DLD1 (cell line): ENCODE data around the gene RIT1.

Source experiments
- in situ Hi-C: cut with HindIII; loops from 2 replicates; pipeline ENCODE4 v1.10.0; 2017; ENCODE audit warnings: low sequenced_read_pairs

Gene RIT1

DNA sequence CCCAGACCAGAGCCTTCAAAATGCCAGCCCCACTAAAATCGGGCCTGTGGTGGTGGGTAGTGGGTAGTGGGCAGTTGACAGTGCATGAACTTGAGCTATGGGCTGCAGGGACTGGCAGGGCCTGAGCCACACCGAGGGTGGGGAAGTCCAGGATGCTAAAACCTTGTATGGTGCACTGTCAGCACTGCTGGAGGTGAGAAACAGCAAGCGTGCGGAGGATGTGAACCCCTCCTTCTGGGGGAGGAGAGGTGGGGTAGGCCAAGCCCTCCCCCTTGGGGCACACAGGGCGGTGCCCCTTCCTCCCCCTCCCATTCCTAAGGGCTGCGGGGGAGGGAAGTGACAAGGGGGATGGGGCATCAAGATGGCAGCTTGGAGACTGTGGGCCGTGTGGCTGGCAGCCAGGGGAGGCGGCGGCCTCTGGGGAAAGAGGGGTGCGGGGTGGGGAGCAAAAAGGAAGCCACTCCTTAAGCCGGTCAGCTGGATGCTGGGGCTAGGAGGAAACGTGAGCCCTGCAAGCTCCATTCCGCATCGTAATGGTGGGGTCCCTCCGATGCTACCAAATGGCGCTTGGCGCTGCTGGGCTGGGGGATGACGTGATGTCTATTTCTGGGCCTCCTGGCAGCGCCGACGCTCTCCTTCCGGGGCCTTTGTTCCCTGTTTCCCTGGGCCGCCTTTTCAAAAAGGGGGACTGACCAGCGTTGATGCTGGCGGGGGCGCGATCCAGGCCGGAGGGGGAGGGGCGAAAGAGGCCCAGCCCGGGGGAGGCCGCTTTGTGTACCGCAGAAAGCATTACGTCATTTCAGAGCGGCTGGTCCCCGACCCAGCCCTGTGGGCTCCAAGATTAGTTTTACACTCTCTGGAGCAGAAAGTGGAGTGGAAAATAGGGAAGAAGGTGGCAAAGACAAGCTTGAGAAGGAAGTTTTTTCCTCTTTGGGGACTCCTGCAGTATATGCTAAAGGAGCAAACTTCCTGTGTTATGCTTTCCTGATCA lies 51.0 kb downstream of the RIT1 start:
- in situ Hi-C loops, result no loop called here

DNA sequence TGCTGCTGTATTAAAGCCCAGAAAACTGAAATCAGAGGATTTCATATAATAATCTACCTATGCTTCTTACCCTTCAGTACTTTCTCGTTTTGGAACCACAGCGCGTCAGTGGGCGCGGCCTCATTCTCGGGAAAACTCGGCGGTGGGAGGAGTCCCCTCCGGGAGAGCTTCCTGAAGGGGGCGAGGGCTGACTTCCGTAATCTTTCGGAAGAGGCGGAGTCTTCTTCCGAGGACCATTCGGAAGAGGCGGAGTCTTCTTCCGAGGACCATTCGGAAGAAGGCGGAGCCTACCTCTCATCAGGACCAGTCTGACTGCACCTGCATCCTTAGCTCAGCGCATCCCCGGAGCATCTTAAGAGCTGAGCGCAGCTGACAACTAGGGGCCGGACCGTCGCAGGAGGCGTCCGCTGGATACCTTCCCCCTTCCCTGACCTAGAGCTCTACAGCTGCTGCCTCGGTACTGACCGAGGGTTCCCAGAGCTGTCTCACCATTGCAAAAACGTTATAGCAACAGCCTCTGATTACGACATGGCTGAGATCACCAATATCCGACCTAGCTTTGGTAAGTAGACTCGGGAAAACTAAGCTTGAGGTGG lies 51.8 kb downstream of the RIT1 start, which contains the start of gene SYT11:
SYT11 (plus strand) TSS at position 334 of the 596 bp plus-strand sequence; CDS start at position 529, 195 bp downstream.
- in situ Hi-C loops, result no loop called here

DNA sequence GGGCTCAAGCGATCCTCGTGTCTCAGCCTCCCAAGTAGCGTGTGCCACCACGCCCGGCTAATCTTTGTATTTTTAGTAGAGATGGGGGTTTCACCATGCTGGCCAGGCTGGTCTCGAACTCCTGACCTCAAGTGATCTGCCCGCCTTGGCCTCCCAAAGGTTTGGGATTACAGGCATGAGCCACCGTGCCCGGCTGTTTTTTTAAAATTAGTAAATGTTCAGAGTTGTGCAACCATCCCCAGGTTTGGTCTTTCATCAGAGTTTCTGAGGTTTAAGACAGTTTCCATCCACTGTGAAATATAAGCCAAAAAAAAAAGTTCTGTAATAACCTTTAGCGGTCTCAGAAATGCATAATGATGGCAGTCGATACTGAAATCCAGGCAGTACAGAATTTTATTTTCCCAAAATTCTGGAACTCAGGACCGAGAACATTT lies 52.3 kb downstream of the RIT1 start:
- in situ Hi-C loops, result no loop called here

DNA sequence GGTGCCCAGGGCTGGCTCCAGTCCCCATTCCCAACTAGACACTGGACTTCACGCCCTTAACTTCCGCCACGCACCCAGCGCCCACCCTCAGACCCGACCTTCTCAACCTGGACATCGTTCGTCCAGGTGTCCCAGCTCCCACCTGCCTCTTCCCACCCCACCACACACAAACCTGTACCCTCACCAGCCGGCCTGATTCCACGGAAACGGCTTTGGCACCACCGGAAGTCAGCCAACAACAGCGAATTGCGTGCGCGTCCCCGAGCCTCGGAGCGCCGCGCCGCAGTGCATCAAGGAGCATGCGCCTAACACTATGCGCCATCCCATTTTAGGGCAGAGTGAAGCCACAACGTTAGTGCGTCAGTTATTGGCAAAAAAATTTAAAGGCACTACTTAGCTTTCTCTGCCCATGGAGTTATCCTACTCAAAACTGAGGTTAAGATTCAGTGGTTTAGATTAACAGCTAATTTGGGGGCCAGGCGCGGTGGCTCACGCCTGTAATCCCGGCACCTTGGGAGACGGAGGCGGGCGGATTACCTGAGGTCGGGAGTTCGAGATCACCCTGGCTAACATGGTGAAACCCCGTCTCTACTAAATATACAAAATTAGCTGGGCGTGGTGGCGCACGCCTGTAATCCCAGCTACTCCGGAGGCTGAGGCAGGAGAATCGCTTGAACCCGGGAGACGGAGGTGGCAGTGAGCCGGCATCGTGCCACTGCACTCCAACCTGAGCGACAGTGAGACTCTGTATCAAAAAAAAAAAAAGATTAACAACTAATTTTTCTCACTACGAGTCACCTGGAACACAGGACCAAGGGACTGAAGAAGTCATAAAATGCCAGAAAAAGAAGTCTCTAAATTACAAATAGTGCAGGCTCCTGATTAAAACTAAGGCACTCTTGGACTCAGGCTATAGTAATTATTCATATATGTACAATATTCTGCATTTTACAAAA lies 53.9 kb downstream of the RIT1 start, which contains the start of gene GON4L:
GON4L (minus strand) TSS at position 240 of the 956 bp plus-strand sequence. CDS start 3,434 bp downstream, outside the sequence.
- in situ Hi-C loops, result no loop called here

DNA sequence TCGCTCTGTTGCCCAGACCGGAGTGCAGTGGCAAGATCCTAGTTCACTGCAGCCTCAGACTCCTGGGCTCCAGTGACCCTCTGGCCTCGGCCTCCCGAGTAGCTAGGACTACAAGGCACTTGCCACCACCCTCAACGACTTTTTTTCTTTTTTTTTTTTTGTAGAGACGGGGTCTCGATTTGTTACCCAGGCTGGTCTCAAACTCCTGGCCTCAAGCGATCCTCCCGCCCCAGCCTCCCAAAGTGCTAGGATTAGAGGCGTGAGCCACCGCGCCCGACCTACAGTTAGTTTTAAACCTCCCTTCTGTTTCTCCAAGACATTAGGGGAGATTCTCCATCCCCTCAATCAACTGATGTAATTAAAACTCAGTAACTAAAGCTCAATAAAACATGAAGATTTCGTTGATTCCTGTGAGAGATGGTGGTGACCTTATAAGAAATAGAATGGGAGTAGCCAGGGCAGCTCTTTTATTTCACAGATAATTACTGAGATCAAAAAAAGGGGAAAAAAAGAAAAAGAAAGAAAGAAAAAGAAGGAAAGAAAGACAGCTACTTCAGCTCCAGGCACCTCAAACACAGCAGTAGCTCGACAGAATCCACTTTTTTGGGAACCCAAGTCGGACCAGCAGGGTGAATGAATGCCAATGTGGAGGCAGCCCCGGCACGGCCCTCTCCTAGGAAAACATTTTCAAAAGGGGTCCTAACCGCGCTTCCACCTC lies 54.7 kb downstream of the RIT1 start:
- in situ Hi-C loops, result no loop called here

DNA sequence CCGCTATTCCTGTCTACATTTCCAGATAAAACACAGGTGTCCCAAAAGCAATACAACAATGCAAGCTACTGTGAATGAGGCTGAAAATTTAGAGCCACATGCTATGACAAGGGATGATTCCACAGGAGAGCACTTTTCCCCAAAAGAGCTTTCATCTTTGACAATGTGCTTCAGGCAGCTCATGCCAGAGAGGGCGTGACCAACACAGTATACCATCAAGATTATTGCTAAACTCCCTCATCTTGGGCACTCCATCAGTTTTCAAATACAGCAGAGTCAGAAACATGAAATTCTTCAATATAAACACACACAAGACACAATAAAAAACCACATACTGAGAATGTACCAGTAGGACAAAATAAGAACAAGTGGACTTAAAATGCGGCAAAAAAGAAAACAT lies 60.8 kb downstream of the RIT1 start:
- in situ Hi-C loops, result no loop called here

DNA sequence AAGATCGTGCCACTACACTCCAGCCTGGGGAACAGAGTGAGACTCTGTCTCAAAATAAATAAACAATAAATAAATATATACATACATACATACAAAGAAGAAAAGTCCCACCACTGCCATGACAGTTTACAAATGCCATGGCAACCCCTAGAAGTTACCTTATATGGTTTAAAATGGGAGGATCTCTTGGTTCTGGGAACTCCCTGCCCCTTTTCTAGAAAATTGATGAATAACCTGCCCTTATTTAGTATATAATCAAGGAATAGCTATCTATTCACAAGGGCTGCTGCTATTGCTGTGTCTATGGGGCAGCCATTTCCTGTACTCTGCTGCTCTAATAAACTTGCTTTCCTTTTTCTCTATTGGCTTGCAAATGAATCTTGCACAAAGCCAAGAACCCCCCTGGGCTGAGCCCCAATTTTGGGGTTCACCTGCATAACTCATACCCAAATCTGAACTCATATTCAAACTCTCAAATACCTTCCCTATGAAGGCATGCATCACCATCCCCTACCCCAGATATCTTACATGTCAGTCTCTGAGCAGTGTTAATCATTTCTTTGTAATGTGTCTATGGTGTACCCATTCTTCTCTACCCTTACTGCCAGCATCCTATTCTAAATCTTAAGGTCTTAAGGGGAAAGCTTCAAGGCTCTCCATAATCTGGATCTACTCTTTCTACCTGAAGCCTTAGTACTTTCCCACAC lies 63.2 kb downstream of the RIT1 start:
- in situ Hi-C loops, result no loop called here
